Testis (tissue), 2 donors: ENCODE data around the gene KATNAL1.

Experiments used
- CTCF ChIP-seq, 3 experiments: fragments of 450-650 bp in 2 of 3; fragments of 200-600 bp in 1 of 3; sonication (generic) in 1 of 3; IDR thresholded peaks; one replicate each; pipeline ENCODE4 v1.5.1; 2016 to 2019; ENCODE audit warnings: antibody characterized with exemption in 3 of 3, mild to moderate bottlenecking in 2 of 3, moderate library complexity in 1 of 3
- POLR2A ChIP-seq: fragments of 450-650 bp; IDR thresholded peaks from one replicate; pipeline ENCODE4 v1.6.1; 2017; ENCODE audit warnings: antibody characterized with exemption, mild to moderate bottlenecking, moderate library complexity

- no peak for TF ChIP-seq CTCF (IDR thresholded peaks at IDR 0.05)
- TF ChIP-seq POLR2A: no peak
These were observed 102.8 kb downstream of the KATNAL1 start for GRCh38 chr13:30204564-30204963.
